ENCODE data around the gene ANO6. TPM values are rescaled to one million over a fixed set of nuclear protein-coding genes. Genes with fewer than 3 reads are reported as not detected.
"Not testable (repeated sequence)": the region's sequence is repeated elsewhere in the genome, so short reads cannot be mapped to it uniquely, and the experiment has no call there.

ANO6 gene
- total RNA-seq, 1 experiment from 2014 or later: 57.9 TPM

DNA sequence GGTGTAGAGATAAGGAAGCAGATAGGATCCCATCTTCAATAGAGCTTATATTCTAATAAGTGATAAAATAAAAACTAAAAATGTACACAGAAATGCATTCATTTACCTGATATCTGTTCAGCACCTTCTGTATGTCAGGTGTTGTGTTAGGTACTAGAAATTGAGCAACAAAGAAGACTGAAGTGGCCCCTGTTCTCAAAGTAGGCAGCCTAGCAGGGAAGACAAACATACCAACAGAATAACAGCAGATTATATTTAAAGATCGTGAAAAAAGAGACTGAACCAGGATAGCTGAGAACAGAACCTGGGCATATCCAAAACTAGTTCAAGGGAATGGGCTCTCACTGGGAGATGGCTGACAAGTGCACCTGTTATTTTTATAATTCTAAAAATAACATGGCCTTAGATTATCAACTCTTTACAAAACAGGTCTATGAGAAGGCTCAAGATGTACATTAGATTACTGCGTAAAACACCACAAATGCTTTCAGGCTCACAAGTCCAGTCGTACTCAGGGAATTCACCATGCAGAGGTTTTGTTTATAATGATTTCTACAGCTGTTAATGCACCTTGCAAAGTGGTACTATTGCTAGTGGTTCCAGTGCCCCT is 16.4 kb downstream of the ANO6 start:
- peak; percentile 20 for DNase-seq (ENCODE audit: low read depth)
- in situ Hi-C loops (cut with HindIII; ENCODE audit: low pct_unique_long_range_greater_than_20kb, low sequenced_read_pairs): no loop called here

DNA sequence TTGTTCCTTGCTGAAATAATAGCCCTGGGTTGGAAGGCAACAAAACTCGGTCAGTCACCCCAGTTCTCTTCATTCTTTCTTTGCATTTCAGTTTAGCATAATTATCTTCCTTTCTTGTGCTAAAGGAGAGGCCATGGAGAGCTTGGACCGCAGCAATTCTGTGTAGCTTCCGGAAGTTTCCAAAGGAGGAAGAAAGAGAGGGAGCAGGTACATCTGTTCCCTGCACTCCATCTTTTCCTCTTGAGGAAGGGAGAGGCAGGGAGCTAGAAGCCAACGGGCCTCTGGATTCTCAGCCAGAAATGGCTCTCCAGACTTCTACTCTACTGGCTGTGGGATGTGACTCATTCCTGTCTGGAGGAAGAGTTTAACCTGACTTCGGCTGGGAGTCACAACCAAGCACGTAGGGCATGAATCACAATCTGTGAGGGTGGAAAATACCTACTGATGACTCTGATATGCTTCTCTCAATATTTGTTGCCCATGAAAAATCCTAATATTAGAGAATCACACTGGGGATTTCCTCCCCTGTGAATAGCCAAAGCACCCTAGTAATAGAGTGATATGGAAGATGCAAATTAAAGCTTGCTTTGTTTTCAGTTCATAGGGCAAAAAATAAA is 17.0 kb downstream of the ANO6 start:
- in situ Hi-C loops (cut with HindIII; ENCODE audit: low pct_unique_long_range_greater_than_20kb, low sequenced_read_pairs): no loop called here

DNA sequence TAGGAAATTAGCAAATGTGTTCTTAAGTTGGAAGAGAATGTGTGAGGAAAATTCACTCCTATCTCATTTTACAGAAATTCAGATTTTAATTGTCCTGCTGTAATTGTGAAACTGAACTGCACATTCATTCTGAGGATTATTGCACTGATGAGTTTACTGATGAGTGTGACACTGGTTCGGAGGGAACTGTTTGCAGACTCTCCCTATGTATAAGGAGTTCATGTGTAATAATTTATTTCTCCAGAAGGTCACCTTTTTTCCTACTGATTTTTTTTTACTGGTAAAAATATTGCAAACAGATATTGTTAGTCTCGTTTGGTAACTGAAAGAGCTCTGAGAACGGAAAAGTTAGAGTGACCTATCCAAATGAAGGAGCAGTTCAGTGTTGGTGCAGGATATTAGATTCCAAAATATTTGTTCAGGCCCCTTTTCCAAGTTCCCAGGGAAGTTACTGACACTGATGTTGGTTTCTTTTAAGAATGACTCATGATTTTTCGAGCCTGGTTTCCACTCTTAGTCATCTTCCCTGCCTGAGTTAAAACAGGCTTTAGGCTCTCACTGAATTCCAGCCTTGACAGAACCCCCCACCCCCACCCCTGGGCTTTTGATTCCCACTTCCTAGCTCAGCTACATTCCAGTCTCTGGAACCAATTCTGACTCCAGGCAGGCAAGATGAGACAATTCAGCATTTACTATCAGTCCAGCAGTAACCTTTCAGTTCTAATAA is 18.4 kb downstream of the ANO6 start:
- peak; percentile 83 for DNase-seq (ENCODE audit: low read depth)
- in situ Hi-C loops (cut with HindIII; ENCODE audit: low pct_unique_long_range_greater_than_20kb, low sequenced_read_pairs): no loop called here

More for the DNA sequence above, 17.0 kb downstream of the ANO6 start:
- DNase-seq (ENCODE audit: low read depth): peak; percentile 91

DNA sequence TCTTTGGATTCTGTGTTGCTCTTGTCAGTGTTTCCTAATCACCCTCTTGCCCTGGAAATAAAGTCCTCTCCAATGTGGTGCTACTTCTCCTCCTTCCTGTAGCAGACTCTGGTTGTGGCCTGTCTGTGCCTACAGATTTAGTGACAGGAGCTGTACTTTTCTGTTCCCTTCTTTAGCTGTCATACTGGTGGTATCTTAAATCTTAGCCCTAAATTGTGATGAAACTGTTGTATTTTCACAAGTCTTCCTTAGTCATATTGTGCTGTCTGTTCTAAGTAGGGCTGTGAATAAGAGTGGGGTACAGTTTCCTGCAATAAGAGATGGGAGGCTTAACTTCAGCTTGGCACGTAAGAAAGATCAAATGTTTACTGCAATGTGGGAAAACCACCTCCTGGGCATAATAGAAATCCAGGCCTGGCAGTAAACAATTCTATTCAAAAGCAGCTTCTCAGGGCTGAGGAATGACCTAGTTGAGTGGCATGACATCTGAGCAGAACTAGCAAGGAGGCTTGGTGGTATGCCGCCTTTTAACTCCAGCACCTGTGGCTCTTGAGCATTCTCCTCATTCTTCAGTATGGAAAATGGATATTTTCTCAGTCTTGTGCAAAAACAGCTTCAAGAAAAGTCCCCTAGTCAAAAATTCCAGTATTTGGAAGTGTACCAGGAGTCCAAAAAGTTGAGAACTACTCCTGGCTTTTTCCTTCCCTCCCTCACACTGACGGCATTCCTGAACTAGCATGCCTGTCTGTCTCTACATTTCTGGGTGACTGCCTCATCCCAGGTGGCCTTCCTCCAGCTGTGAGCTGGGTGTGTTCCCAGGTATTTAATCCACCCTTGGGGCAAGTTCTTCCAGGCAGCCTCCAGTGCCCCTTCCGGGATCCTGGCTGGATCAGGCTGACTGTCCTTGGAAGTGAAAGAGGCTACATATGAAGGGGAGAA is 19.5 kb downstream of the ANO6 start:
- in situ Hi-C loops (cut with HindIII; ENCODE audit: low pct_unique_long_range_greater_than_20kb, low sequenced_read_pairs): no loop called here
- DNase-seq (ENCODE audit: low read depth): peak; percentile 16

DNA sequence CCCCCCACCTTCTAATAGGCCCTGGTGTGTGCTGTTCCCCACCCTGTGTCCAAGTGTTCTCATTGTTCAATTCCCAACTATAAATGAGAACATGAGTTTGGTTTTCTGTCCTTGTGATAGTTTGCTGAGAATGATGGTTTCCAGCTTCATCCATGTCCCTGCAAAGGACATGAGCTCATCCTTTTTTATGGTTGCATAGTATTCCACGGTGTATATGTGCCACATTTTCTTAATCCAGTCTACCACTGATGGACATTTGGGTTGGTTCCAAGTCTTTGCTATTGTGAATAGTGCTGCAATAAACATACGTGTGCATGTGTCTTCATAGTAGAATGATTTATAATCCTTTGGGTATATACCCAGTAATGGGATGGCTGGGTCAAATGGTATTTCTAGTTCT is 20.5 kb downstream of the ANO6 start:
- in situ Hi-C loops (cut with HindIII; ENCODE audit: low pct_unique_long_range_greater_than_20kb, low sequenced_read_pairs); DNase-seq (ENCODE audit: low read depth): not testable (repeated sequence)

DNA sequence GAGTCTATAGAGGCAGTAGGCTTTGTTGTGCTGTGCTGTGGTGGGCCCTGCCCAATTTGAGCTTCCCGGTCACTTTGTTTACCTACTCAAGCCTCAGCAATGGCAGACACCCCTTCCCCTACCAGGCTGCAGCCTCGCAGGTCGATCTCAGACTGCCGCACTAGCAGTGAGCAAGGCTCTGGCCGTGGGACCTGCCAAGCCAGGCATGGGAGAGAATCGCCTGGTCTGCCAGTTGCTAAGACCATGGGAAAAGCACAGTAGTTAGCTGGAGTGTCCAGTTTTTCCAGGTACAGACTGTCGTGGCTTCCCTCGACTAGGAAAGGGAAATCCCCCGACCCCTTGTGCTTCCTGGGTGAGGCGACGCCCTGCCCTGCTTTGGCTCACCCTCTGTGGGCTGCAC is 26.3 kb downstream of the ANO6 start:
- DNase-seq (ENCODE audit: low read depth): no peak
- in situ Hi-C loops (cut with HindIII; ENCODE audit: low pct_unique_long_range_greater_than_20kb, low sequenced_read_pairs): no loop called here

DNA sequence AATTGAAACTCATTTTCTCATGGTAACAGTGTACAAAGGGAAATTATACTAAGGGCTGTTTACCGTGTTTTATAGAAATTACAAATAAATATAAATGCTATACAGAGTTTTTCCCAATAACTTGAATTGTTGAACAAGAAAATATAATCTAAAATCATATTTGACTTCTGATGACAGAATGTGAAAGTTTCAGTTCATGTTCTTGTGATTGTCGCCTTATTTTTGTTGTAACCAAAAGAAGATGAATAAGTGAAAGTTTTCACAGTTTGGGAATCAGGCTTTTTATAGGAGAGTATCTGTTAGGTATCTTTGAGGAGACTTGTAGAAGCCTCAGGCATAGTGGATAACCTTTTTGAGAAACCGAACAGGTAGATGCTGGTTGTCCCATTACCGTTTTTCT is 28.1 kb downstream of the ANO6 start:
- no peak for DNase-seq (ENCODE audit: low read depth)
- in situ Hi-C loops (cut with HindIII; ENCODE audit: low pct_unique_long_range_greater_than_20kb, low sequenced_read_pairs): no loop called here

DNA sequence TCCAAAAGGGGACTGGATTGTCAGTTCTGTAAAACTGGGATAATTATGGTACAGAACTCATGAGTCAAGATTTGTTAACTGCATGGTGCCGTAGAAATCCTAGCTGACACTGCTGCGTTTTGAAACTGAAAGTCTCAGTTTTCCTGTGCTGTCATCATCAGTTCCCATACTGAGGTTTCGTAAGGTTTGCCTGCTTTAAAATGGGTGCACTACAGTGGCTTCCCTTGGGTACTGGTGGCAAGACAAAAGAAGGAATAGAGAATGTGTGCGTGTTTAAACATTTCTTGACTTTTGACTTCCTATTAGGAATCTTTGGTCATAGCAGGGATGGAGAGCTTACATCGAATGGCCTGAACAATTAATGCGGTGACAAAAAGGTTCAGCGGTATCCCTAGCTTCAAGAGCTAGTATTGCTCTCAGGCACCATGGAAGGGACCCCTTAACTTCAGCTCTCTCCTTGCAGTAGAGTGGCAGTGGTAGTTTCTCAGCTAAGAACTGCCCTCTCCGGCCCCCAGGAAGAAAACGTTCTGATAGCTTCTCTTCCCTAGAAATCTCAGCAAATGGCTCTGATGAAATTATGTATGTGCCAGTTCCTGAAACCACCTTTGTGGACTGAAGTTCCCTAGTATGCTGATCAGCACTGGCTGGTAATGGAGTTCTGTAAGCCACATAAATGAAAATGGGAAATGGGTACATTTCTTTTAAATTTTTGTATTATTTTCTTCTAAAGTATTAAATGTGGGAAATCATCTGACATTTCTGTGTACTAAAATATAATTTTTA is 28.9 kb downstream of the ANO6 start:
- no peak for DNase-seq (ENCODE audit: low read depth)
- in situ Hi-C loops (cut with HindIII; ENCODE audit: low pct_unique_long_range_greater_than_20kb, low sequenced_read_pairs): no loop called here

DNA sequence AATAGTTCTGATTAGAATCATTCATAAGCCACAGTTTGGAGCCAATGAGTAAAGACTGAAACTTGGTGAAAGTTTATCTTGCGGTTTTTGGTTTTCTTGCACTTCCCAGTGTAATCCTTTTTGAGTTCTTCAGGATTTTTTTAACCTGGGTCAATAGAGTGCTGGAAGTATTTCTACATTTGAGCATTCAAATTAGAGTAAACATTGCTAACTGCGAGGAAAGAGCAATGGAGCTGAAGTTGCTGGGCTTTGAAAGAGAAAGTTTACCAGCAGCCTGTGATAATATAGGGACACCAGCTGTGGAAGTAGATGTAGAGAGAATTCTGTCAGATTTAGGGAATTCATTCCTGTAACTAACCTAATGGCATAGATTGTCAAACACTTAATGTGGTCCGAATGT is 30.3 kb downstream of the ANO6 start:
- in situ Hi-C loops (cut with HindIII; ENCODE audit: low pct_unique_long_range_greater_than_20kb, low sequenced_read_pairs): no loop called here
- no peak for DNase-seq (ENCODE audit: low read depth)

DNA sequence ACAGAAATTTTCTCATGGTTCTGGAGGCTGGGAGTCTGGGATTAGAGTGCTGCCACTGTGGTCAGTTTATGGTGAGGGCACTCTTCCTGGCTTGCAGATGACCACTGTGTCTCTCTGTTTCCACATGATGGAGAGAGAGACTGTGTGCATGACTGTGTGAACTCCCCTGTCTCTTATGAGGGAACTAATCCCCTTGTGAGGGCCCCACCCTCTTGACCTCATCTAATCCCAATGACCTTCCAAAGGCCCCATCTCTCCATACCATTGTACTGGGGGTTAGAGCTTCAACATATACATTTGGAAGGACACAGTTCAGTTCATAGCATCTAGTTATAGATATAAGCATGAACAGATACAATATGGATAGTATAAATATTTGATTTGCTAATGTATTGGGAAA is 31.7 kb downstream of the ANO6 start:
- in situ Hi-C loops (cut with HindIII; ENCODE audit: low pct_unique_long_range_greater_than_20kb, low sequenced_read_pairs): no loop called here
- DNase-seq (ENCODE audit: low read depth): no peak

DNA sequence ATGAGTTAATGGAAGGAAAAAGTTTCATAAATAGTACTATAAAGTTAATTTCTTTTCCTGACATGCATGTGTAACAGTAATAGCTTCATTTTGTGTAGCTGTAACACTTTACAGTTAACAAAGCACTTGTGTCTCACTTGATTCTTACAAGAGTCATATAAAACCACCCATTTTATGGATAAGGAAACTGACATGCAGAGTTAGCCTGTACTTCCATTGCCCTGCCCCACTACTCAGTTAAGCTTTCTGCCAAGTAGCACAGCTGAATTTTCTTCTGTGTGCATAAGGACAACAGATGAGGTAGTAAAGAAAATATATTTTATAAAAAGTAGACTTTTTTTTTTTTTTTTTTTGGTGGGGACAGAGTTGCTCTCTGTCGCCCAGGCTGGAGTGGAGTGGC is 32.2 kb downstream of the ANO6 start:
- no peak for DNase-seq (ENCODE audit: low read depth)
- in situ Hi-C loops (cut with HindIII; ENCODE audit: low pct_unique_long_range_greater_than_20kb, low sequenced_read_pairs): no loop called here

DNA sequence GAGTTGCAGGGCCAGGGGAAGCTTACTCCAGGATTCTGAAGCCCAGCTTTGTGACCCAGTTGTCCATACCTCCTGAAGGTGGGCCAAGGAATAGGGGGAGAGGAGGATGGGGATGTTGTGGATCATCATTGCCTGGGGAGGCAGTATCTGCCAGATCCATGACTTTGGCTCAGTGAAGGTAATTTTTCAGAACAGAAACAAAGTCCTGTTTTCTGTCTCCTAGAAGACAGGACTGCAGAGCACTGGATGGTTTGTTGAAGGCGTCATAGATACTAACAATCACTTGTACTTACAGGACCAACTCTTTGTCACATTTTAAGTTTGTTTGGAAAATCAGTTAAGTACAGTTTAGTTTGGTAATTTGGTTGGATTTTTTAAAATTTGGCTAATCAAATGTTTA is 38.4 kb downstream of the ANO6 start:
- DNase-seq (ENCODE audit: low read depth): no peak
- in situ Hi-C loops (cut with HindIII; ENCODE audit: low pct_unique_long_range_greater_than_20kb, low sequenced_read_pairs): no loop called here

DNA sequence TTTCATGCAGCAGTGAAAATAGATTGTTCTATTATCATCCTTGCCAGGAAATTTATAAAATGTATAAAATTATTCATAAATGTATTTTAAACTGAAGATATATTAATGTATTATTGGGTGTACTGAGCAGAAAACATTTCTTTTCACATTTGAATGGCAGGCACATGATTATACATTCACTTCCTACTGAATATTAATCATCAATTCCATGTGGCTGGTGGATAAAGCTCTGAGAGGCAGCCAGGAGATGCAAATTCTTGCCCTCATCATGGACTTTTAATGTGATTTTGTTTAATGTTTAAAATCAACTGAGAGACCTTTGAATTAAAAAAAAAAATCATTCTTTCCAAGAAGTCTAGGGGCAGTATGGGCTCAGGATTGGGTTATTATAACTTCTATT is 40.8 kb downstream of the ANO6 start:
- no peak for DNase-seq (ENCODE audit: low read depth)
- in situ Hi-C loops (cut with HindIII; ENCODE audit: low pct_unique_long_range_greater_than_20kb, low sequenced_read_pairs): no loop called here

DNA sequence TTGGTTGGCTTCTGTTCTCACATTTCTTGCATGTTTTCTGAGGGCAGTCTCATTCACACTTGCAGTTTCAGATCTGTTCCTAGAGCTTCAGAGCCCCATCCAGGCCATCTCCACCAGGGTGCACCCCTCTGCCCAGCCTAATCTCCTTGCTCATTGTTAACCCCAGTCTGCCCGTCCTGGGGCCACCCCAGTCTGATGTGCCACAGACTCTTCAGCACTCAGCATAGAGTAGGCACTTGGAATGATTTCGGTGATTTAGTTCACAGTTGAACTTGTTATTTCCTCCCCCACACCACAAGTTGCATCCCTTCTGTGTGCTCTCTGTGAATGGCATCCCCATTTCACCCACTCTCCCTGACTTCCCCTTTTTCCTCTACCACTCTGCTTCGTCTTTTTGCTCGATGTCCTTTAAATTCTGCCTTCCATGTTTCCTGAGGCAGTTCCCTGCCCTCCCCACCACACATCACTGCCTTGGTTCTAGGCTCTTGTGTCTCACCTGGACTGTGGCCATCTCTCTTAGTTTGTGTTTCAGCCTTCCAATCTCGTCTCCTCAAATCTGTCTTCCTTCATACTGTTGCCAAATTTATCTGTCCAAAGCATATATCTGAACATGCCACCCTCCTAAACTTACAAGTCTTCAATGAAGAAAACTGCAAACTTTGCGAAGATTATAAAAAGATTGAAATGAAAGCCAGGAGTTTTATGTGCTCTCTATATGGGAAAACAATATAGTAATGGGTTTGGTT is 41.5 kb downstream of the ANO6 start:
- in situ Hi-C loops (cut with HindIII; ENCODE audit: low pct_unique_long_range_greater_than_20kb, low sequenced_read_pairs): no loop called here
- DNase-seq (ENCODE audit: low read depth): no peak

DNA sequence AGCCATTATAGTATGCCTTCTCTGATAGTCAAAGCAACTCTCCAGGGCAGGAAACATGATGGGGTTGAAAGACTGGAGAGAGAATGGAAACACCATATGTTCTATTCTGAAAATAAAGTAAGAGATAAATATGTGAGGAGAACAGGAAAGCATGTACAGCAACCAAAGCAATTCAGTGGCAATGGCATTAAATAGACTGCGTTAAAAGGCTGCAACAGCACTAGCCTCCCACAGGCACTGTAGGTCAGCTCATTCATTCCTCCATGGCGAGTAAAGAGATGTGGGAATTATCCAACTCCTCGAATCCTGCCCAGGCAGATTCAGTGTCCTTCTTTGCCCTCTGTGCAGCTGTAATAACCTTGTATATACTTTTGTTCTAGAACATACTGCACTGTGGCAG is 43.8 kb downstream of the ANO6 start:
- DNase-seq (ENCODE audit: low read depth): no peak
- in situ Hi-C loops (cut with HindIII; ENCODE audit: low pct_unique_long_range_greater_than_20kb, low sequenced_read_pairs): no loop called here

DNA sequence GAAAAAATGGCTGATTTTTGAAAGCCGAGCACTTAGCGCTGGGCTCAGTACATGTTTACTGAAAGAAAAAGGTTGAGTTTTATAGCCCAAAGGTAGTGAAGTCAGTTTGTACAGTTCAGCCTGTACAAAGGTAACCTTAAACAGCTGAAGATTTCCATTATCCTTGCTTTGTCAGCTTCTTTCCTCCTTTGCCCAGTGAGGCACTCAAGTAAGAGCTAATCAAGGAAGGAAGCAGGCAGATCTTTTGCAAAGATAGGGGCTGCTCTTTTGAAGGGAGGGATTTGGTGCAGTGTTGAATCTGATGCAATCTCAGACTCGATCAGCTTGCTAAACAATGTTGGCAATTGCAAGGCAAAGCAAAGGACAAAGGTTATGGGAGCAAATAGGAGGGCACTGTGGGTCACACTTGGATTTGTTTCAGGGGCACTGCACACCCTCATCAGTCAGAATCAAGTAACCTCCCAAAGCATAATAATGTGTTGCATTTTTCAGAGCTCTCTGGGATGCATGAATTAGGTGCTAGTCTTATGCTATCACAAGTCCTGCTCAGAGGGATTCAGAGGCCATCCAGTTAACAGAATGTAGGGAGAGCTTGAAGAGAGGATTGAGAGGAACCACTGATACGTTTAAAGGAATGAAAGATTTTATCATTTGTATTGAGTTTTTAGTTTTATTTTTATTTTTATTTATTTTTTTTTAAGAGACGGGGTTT is 44.4 kb downstream of the ANO6 start:
- in situ Hi-C loops (cut with HindIII; ENCODE audit: low pct_unique_long_range_greater_than_20kb, low sequenced_read_pairs): no loop called here
- DNase-seq (ENCODE audit: low read depth): peak; percentile 10

DNA sequence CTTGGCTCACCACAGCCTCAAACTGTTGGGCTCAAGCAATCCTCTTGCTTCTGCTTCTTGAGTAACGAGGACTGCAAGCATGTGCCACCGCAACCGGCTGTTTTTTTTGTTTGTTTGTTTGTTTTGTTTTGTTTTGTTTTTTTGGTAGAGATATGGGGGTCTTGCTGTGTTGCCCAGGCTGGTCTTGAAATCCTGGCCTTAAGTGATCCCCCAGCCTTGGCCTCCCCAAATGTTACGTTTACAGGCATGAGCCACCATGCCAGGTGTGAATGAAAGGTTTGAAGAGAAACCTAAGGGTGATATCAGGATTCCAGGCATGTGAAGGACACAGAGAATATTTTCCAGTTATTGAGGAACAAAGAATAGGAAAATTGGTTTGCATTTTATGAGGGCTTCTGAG is 45.0 kb downstream of the ANO6 start:
- in situ Hi-C loops (cut with HindIII; ENCODE audit: low pct_unique_long_range_greater_than_20kb, low sequenced_read_pairs): no loop called here

More for the DNA sequence above, 45.0 kb downstream of the ANO6 start:
- DNase-seq (ENCODE audit: low read depth): no peak

Measured in Caki2 (cell line).